ENCODE results near the gene POLR3A. TPM values are rescaled to one million over a fixed set of nuclear protein-coding genes. Genes with fewer than 3 reads are reported as not detected.

POLR3A gene
- total RNA-seq, 1 experiment from 2014 or later = 97.2 TPM

DNA sequence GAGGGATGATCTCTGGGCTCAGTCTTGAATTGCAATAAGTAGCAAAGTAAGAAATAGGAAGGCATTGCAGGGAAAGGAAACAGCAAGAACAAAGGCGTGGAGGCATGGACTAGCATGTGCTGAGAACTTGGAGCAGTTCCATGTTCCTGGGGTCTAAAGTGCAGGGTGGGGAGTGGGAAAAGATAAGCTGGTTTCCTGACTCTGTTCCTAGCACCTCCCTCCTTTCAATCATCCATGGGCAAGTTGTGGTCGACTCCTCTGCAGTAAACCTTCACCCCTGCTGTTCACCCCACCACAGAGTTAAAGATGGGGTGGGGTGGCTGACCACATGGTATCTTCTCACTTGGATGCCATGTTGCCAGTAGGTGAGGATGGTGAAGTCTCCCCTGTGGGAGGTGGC lies 33.9 kb upstream of the POLR3A start:
- H3K4me3 ChIP-seq (ENCODE audit: low read length) = no peak overlapping the region
- no peak for TF ChIP-seq EZH2 (IDR thresholded peaks at IDR 0.05; ENCODE audit: low read length, unreplicated experiment)
- TF ChIP-seq EZH2phosphoT487 (IDR thresholded peaks at IDR 0.05; ENCODE audit: borderline replicate concordance, low read length) = no peak
- TF ChIP-seq, protein P1, sequence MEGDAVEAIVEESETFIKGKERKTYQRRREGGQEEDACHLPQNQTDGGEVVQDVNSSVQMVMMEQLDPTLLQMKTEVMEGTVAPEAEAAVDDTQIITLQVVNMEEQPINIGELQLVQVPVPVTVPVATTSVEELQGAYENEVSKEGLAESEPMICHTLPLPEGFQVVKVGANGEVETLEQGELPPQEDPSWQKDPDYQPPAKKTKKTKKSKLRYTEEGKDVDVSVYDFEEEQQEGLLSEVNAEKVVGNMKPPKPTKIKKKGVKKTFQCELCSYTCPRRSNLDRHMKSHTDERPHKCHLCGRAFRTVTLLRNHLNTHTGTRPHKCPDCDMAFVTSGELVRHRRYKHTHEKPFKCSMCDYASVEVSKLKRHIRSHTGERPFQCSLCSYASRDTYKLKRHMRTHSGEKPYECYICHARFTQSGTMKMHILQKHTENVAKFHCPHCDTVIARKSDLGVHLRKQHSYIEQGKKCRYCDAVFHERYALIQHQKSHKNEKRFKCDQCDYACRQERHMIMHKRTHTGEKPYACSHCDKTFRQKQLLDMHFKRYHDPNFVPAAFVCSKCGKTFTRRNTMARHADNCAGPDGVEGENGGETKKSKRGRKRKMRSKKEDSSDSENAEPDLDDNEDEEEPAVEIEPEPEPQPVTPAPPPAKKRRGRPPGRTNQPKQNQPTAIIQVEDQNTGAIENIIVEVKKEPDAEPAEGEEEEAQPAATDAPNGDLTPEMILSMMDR (conservative IDR thresholded peaks at IDR 0.05; ENCODE audit: low read depth, low read length) = no peak
- intact Hi-C loops (cut with micrococcal nuclease) = no loop called here
- no peaks in the 10 kb centered on the region for H3K9me3 ChIP-seq (ENCODE audit: low read length)
- H3K27me3 ChIP-seq (ENCODE audit: low read length) = no peaks in the 10 kb centered on the region
- H2AFZ ChIP-seq (ENCODE audit: low read length) = no peak overlapping the region
- no peak overlapping the region for H3K9ac ChIP-seq (ENCODE audit: low read length)
- POLR2A ChIA-PET (ENCODE audit: unreplicated experiment) = interaction anchor here (0.5 kb wide), 1 partner anchor 10 kb away, joined by 5 read pairs; no protein-coding TSS in a partner anchor
- ATAC-seq = no peak
- no peak overlapping the region for H3K4me2 ChIP-seq (ENCODE audit: low read length)
- H3K9me2 ChIP-seq (replicated peaks; ENCODE audit: low read length) = 0 out of 2 replicates have a peak, but pooled peaks cover 3% of the 10 kb centered on the region
- CTCF ChIA-PET = no interaction called here
- peaks cover 5% of the 10 kb centered on the region; the same call in 1 of the 2 replicates for H3K4me1 ChIP-seq (ENCODE audit: insufficient read depth, low read length)
- H3K27ac ChIP-seq (ENCODE audit: low read length) = no peak overlapping the region
- no peaks in the 10 kb centered on the region for H3K36me3 ChIP-seq (ENCODE audit: low read depth, low read length)
- no peaks in the 10 kb centered on the region for H4K20me1 ChIP-seq (ENCODE audit: low read length)
- no peaks in the 10 kb centered on the region for H3K79me2 ChIP-seq (ENCODE audit: low read length)
- no peaks in the 10 kb centered on the region for H3F3A ChIP-seq (ENCODE audit: low read length, unreplicated experiment)
- no TSS peak for BruUV-seq (replicated peaks)
- DNase-seq = no peak

DNA sequence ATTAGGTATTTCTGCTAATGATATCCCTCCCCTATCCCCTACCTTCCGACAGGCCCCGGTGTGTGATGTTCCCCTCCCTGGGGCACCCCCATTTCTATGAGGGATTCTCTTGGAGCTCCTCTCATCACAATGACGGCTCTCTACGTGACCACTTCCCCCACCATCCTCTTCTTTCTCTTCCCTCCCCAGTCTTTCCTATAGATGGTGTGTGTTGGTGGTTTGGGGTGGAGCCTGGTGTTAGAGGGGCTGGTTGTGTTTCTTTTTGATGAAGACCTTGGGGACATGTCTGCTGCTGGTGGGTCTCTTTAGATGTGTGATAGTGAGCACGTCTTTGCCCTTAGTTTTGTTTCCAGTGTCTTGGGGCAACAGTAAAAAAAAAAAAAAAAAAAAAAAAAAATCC lies 33.0 kb upstream of the POLR3A start:
- Histone ChIP-seq H3K9me3 (ENCODE audit: low read length) (no peaks in the 10 kb centered on the region), H3K36me3 (ENCODE audit: low read depth, low read length) (no peaks in the 10 kb centered on the region), H3K27me3 (ENCODE audit: low read length) (no peaks in the 10 kb centered on the region), H2AFZ (ENCODE audit: low read length) (no peak overlapping the region), H3F3A (ENCODE audit: low read length, unreplicated experiment) (no peaks in the 10 kb centered on the region), H3K79me2 (ENCODE audit: low read length) (no peaks in the 10 kb centered on the region), H3K9ac (ENCODE audit: low read length) (no peak overlapping the region), H4K20me1 (ENCODE audit: low read length) (no peaks in the 10 kb centered on the region), H3K4me3 (ENCODE audit: low read length) (no peak overlapping the region), H3K27ac (ENCODE audit: low read length) (no peak overlapping the region), H3K4me2 (ENCODE audit: low read length) (no peak overlapping the region), H3K4me1 (ENCODE audit: insufficient read depth, low read length) (peaks cover 5% of the 10 kb centered on the region; the same call in 1 of the 2 replicates), H3K9me2 (replicated peaks; ENCODE audit: low read length) (0 out of 2 replicates have a peak, but pooled peaks cover 3% of the 10 kb centered on the region)
- ChIA-PET CTCF (interaction anchor here (0.6 kb wide), 1 partner anchor 257 kb away, joined by 3 read pairs; no protein-coding TSS in a partner anchor), POLR2A (ENCODE audit: unreplicated experiment) (no interaction called here)
- ATAC-seq (no peak), DNase-seq (no peak)
- TF ChIP-seq EZH2phosphoT487 (IDR thresholded peaks at IDR 0.05; ENCODE audit: borderline replicate concordance, low read length) = no peak
- TF ChIP-seq, protein P1 (conservative IDR thresholded peaks at IDR 0.05; ENCODE audit: low read depth, low read length) = no peak
- no peak for TF ChIP-seq EZH2 (IDR thresholded peaks at IDR 0.05; ENCODE audit: low read length, unreplicated experiment)
- BruUV-seq (replicated peaks) = no TSS peak
- intact Hi-C loops (cut with micrococcal nuclease) = no loop called here

DNA sequence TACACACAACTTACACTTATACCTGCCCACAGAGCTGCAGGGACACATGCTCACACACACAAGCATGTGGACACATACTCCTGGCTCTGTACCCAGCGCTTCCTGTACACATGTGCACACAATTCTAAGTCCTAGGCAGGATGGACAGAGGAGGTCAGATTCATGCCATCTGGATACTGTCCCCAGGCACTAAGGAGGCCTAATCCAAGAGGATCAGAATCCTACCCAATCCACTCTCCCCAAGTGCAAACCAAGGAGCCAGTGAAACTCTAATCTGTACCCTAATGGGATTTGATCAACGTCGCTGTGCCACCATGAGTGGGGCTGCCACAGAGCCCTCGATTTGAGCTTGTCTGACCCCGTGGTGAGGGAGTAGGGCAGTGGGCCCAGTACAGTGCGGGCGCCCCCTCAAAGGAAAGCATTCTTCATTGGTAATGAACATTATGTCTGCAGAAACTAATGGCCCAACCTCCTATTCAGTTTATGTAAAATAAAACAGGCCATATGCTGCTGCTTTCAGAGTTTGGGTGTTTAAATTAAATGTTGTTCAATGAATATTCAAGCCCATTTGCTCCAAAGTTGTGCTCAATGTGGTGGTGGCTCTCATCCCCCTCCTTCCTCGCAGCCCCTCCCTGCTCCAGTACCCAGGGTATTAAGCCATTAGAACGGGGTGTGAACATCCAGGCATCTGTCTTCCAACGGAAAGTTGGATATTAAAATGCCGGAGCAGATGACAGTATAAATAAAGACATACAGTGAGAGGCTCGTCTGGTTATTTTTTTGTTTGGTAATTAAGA lies 30.8 kb upstream of the POLR3A start:
- Histone ChIP-seq H3K4me3 (ENCODE audit: low read length) (no peak overlapping the region), H3K9me3 (ENCODE audit: low read length) (no peaks in the 10 kb centered on the region), H3K79me2 (ENCODE audit: low read length) (no peaks in the 10 kb centered on the region), H3K27ac (ENCODE audit: low read length) (no peak overlapping the region), H3K36me3 (ENCODE audit: low read depth, low read length) (no peaks in the 10 kb centered on the region), H2AFZ (ENCODE audit: low read length) (no peak overlapping the region), H3K4me2 (ENCODE audit: low read length) (no peak overlapping the region), H4K20me1 (ENCODE audit: low read length) (no peaks in the 10 kb centered on the region), H3K9ac (ENCODE audit: low read length) (no peak overlapping the region), H3F3A (ENCODE audit: low read length, unreplicated experiment) (no peaks in the 10 kb centered on the region), H3K27me3 (ENCODE audit: low read length) (no peaks in the 10 kb centered on the region), H3K4me1 (ENCODE audit: insufficient read depth, low read length) (no peaks in the 10 kb centered on the region), H3K9me2 (replicated peaks; ENCODE audit: low read length) (0 out of 2 replicates have a peak, but pooled peaks cover 3% of the 10 kb centered on the region)
- BruUV-seq (replicated peaks) = no TSS peak
- TF ChIP-seq, protein P1 (conservative IDR thresholded peaks at IDR 0.05; ENCODE audit: low read depth, low read length) = no peak
- TF ChIP-seq EZH2 (IDR thresholded peaks at IDR 0.05; ENCODE audit: low read length, unreplicated experiment) (no peak), EZH2phosphoT487 (IDR thresholded peaks at IDR 0.05; ENCODE audit: borderline replicate concordance, low read length) (no peak)
- ChIA-PET POLR2A (ENCODE audit: unreplicated experiment) (no interaction called here), CTCF (no interaction called here)
- intact Hi-C loops (cut with micrococcal nuclease) = no loop called here
- DNase-seq = no peak
- 0 out of 2 replicates have a peak, but pooled peaks have one; percentile 6 for ATAC-seq

All from PC-3 (cell line).